ENCODE measurements around the gene AKAP8L. TPM values are rescaled to one million over a fixed set of nuclear protein-coding genes. Genes with fewer than 3 reads are reported as not detected.

The AKAP8L gene
- total RNA-seq, 1 experiment from 2014 or later: 106 TPM

GRCh38 chr19:15438577-15438976, 19.8 kb upstream of the AKAP8L start:
- Histone ChIP-seq H3K79me2 (ENCODE audit: insufficient read depth, low read length) (no peaks in the 10 kb centered on the region), H3K4me2 (ENCODE audit: low read length) (no peak overlapping the region), H4K20me1 (ENCODE audit: insufficient read depth) (no peaks in the 10 kb centered on the region), H2AFZ (ENCODE audit: low read depth, low read length, poor library complexity, severe bottlenecking) (no peak overlapping the region), H3K27ac (ENCODE audit: low read depth, low read length) (no peak overlapping the region), H3K27me3 (ENCODE audit: insufficient read depth, low read length) (no peaks in the 10 kb centered on the region), H3K9me3 (ENCODE audit: control insufficient read depth in 1 of 2, insufficient read depth in 1 of 2, low read depth in 1 of 2, low read length in 2 of 2) (no peaks in the 10 kb centered on the region), H3K4me1 (ENCODE audit: control insufficient read depth in 1 of 2, insufficient read depth in 2 of 2, low read length in 2 of 2) (peaks cover 2 to 3% of the 10 kb centered on the region in 2 experiments; a peak in 3 of 4 replicates), H3K36me3 (ENCODE audit: control insufficient read depth in 1 of 2, insufficient read depth in 2 of 2, low read length in 2 of 2) (no peaks in the 10 kb centered on the region), H3K4me3 (replicated peaks in 1 of 2; ENCODE audit: low read depth in 1 of 2, low read length in 2 of 2) (no peak overlapping the region), H3K9ac (ENCODE audit: low read length) (no peak overlapping the region), H3K9me2 (ENCODE audit: insufficient read depth) (no peaks in the 10 kb centered on the region)
- POLR2A ChIA-PET: no interaction called here
- TF ChIP-seq ZNF274 (IDR thresholded peaks at IDR 0.05; ENCODE audit: low read depth, low read length): no peak
- no peak for TF ChIP-seq CTCF (IDR thresholded peaks at IDR 0.05 in 2 of 3, conservative IDR thresholded peaks at IDR 0.05 in 1 of 3; ENCODE audit: borderline replicate concordance in 1 of 3, insufficient read depth in 1 of 3, low read depth in 2 of 3, low read length in 2 of 3)
- no peak for TF ChIP-seq TCF7L2 (IDR thresholded peaks at IDR 0.05; ENCODE audit: borderline replicate concordance, extremely low read depth, insufficient read depth, insufficient read length)
- TF ChIP-seq JUND (IDR thresholded peaks at IDR 0.05): no peak
- no peak for TF ChIP-seq FOSL1 (IDR thresholded peaks at IDR 0.05; ENCODE audit: low read depth)
- no peak for TF ChIP-seq EZH2phosphoT487 (IDR thresholded peaks at IDR 0.05; ENCODE audit: borderline replicate concordance)
- no peak for TF ChIP-seq CEBPB (IDR thresholded peaks at IDR 0.05; ENCODE audit: low read depth)
- TF ChIP-seq SP1 (IDR thresholded peaks at IDR 0.05; ENCODE audit: low read depth): no peak
- no peak for TF ChIP-seq SRF (IDR thresholded peaks at IDR 0.05; ENCODE audit: low read depth)
- TF ChIP-seq POLR2A (IDR thresholded peaks at IDR 0.05; ENCODE audit: borderline replicate concordance, extremely low read depth, insufficient read depth, insufficient read length): no peak
- no peak for TF ChIP-seq MAX (IDR thresholded peaks at IDR 0.05)
- TF ChIP-seq EGR1 (IDR thresholded peaks at IDR 0.05; ENCODE audit: low read depth): no peak
- RAD21 ChIA-PET (ENCODE audit: low non-redundant PET in 1 of 2, low total read pairs in 2 of 2, uncharacterized antibody in 2 of 2, unreplicated experiment in 2 of 2): no interaction called here
- no TSS peak for BruUV-seq (replicated peaks)
- intact Hi-C loops (cut with micrococcal nuclease): no loop called here
- ATAC-seq (no peak), DNase-seq (ENCODE audit: low read depth, low spot score) (no peak)
- CTCF ChIA-PET: no interaction called here

Data from HCT116 (cell line).